Nephron (organoid): ENCODE results near the gene PCNX2.

ENCODE experiments used
- H3K27ac Mint-ChIP-seq, 3 experiments: 2 replicates each; pipeline ENCODE4 v1.8.0; 2020; ENCODE audit warnings: mixed read lengths in 3 of 3, mild to moderate bottlenecking in 2 of 3, moderate library complexity in 1 of 3
- H3K27me3 Mint-ChIP-seq: 2 replicates; pipeline ENCODE4 v1.8.0; 2021; ENCODE audit warnings: low read depth, mild to moderate bottlenecking, moderate library complexity, mixed read lengths
- H3K36me3 Mint-ChIP-seq: 2 replicates; pipeline ENCODE4 v1.8.0; 2020; ENCODE audit warnings: low read depth, mixed read lengths
- H3K4me1 Mint-ChIP-seq: 2 replicates; pipeline ENCODE4 v1.8.0; 2020; ENCODE audit warnings: mixed read lengths
- H3K4me3 Mint-ChIP-seq, 3 experiments: 2 replicates each; pipeline ENCODE4 v1.8.0; 2020; ENCODE audit warnings: mild to moderate bottlenecking in 3 of 3, mixed read lengths in 3 of 3, moderate library complexity in 2 of 3
- H3K9me3 Mint-ChIP-seq: 2 replicates; pipeline ENCODE4 v1.8.0; 2020; ENCODE audit warnings: mixed read lengths
- CTCF ChIP-seq, 3 experiments: fragments of 200-600 bp; sonication (generic); IDR thresholded peaks; one replicate each; pipeline ENCODE4 v1.5.0; 2021; ENCODE audit warnings: antibody characterized with exemption in 3 of 3; ENCODE audit not compliant: unreplicated experiment in 3 of 3

The PCNX2 gene

GRCh38 chr1:232990176-232991128 lies 305.1 kb downstream of the PCNX2 start:
- peaks cover 21% of the 10 kb centered on the region for H3K9me3 Mint-ChIP-seq
- H3K4me3 Mint-ChIP-seq, result no peak overlapping the region
- H3K27me3 Mint-ChIP-seq, result peaks cover 10% of the 10 kb centered on the region
- peaks cover 15% of the 10 kb centered on the region for H3K4me1 Mint-ChIP-seq
- TF ChIP-seq CTCF (IDR thresholded peaks at IDR 0.05; ENCODE audit: unreplicated experiment in 3 of 3), result no peak
- peaks cover 45% of the 10 kb centered on the region for H3K36me3 Mint-ChIP-seq
- no peak overlapping the region for H3K27ac Mint-ChIP-seq

GRCh38 chr1:232988572-232989040 lies 306.9 kb downstream of the PCNX2 start:
- H3K27me3 Mint-ChIP-seq, result peaks cover 10% of the 10 kb centered on the region
- no peak for TF ChIP-seq CTCF (IDR thresholded peaks at IDR 0.05; ENCODE audit: unreplicated experiment in 3 of 3)
- H3K9me3 Mint-ChIP-seq, result peaks cover 14% of the 10 kb centered on the region

GRCh38 chr1:232987774-232988140 lies 307.8 kb downstream of the PCNX2 start:
- Mint-ChIP-seq H3K9me3 (peaks cover 7% of the 10 kb centered on the region), H3K27ac (no peak overlapping the region), H3K36me3 (peaks cover 26% of the 10 kb centered on the region), H3K4me3 (no peak overlapping the region), H3K27me3 (peaks cover 10% of the 10 kb centered on the region), H3K4me1 (peaks cover 11% of the 10 kb centered on the region)
- no peak for TF ChIP-seq CTCF (IDR thresholded peaks at IDR 0.05; ENCODE audit: unreplicated experiment in 3 of 3)

More at GRCh38 chr1:232988572-232989040, 306.9 kb downstream of the PCNX2 start:
- peaks cover 35% of the 10 kb centered on the region for H3K36me3 Mint-ChIP-seq
- peaks cover 10% of the 10 kb centered on the region for H3K4me1 Mint-ChIP-seq
- no peak overlapping the region for H3K4me3 Mint-ChIP-seq
- peak overlapping the region in 1 of 3 experiments; percentile 46 for H3K27ac Mint-ChIP-seq

GRCh38 chr1:232987046-232987773 lies 308.3 kb downstream of the PCNX2 start:
- H3K27ac Mint-ChIP-seq, result no peak overlapping the region
- peaks cover 7% of the 10 kb centered on the region for H3K27me3 Mint-ChIP-seq
- H3K4me1 Mint-ChIP-seq, result peaks cover 11% of the 10 kb centered on the region
- peaks cover 21% of the 10 kb centered on the region for H3K36me3 Mint-ChIP-seq
- no peak for TF ChIP-seq CTCF (IDR thresholded peaks at IDR 0.05; ENCODE audit: unreplicated experiment in 3 of 3)
- no peak overlapping the region for H3K4me3 Mint-ChIP-seq
- peaks cover 5% of the 10 kb centered on the region for H3K9me3 Mint-ChIP-seq

- H3K4me3 Mint-ChIP-seq, result no peak overlapping the region
- H3K27ac Mint-ChIP-seq, result no peak overlapping the region
- no peak for TF ChIP-seq CTCF (IDR thresholded peaks at IDR 0.05; ENCODE audit: unreplicated experiment in 3 of 3)
- H3K36me3 Mint-ChIP-seq, result peaks cover 14% of the 10 kb centered on the region
- peaks cover 5% of the 10 kb centered on the region for H3K27me3 Mint-ChIP-seq
- H3K9me3 Mint-ChIP-seq, result no peaks in the 10 kb centered on the region
- peaks cover 11% of the 10 kb centered on the region for H3K4me1 Mint-ChIP-seq
These were observed 309.0 kb downstream of the PCNX2 start for GRCh38 chr1:232986527-232986922.
